ENCODE measurements around the gene PVR. TPM values are rescaled to one million over a fixed set of nuclear protein-coding genes. Genes with fewer than 3 reads are reported as not detected.
"Not testable (repeated sequence)": the region's sequence is repeated elsewhere in the genome, so short reads cannot be mapped to it uniquely, and the experiment has no call there.

PVR gene
- polyA plus RNA-seq, 1 donor, result 24.6 TPM

DNA sequence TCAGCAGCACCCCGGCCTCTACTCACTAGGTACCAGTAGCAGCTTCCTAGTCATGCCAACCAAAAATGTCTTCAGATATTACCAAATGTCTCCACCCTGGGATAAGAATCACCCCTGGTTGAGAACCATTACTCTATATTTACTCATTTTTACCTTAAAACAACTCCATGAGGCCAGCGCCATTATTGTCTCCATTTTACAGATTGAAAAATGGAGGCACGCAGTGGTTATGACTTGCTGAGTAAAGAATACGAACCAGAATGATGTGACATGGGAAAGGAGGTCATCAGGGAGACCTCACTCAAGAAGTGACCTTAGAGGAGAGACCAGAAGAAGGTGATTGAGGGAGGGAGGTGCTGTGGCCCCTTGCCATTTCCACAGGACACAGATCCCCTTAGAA, 29.8 kb downstream of the PVR start:
- DNase-seq, result no peak

DNA sequence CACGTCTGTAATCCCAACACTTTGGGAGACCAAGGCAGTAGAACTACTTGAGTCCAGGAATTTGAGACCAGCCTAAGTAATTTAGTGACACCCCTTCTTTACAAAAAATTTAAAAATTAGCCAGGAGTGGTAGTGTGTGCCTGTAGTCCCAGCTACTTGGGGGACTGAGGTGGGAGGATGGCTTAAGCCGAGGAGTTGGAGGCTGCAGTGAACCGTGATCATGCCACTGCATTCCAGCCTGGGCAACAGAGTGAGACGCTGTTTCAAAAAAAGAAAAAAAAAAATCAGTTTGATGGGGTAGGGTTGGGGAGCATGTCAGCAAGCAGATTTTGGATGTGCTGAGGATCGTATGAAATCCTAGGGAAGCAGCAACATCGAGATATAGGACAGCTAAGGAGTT, 31.8 kb downstream of the PVR start:
- no peak for DNase-seq

DNA sequence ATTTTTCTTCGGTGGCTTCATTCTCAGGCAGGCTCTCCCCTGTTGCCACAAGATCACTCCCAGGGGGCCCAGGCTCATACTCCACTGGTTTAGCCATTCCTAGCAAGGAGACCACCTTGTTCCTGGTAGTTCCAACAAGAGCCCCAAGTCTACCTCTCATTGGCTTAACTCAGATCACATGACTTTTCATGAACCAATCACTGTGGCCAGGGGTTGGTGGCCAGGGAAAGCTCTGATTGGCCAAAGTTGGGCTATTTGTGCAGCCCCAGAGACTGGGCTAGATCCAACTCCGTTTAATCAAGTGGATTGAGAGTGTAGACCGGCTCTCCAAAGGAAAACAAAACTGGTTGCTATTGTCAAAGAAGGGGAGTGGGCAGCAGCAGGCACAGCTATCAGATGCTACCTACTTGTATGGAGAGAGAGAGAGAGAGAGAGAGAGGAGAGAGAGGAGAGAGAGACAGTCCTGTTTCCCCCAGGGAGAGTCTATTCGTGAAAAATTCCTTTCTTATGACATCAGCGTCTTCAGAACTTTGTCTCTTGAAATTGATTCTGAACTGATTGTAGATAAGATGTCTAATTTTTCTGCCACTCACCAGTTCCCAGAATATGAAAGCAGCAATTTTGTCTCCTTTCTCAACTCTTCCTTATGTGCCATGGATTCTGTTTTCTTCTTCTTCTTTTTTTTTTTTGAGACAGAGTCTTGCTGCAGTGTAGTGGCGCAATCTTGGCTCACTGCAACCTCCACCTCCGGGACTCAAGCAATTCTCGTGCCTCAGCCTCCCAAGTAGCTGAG, 33.5 kb downstream of the PVR start:
- no peak for DNase-seq

DNA sequence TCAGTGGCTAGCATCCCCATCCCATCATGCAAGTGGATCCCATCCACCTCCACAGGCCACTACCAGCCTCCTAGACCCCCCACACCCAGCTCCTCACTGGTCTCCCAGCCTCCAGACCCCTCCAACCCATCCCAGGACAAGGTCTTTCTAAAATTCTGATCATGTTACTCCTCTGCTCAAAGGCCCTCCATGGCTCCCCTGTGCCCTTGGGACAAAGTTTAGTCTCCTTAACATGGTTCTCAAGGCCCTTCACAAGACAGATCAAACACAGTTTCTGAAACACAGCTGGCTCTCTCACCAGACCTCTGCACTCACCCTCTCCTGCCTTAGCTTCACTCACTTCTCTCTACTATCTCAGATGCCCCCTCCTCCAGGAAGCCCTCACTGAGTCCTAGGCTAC, 36.8 kb downstream of the PVR start:
- DNase-seq, result no peak

DNA sequence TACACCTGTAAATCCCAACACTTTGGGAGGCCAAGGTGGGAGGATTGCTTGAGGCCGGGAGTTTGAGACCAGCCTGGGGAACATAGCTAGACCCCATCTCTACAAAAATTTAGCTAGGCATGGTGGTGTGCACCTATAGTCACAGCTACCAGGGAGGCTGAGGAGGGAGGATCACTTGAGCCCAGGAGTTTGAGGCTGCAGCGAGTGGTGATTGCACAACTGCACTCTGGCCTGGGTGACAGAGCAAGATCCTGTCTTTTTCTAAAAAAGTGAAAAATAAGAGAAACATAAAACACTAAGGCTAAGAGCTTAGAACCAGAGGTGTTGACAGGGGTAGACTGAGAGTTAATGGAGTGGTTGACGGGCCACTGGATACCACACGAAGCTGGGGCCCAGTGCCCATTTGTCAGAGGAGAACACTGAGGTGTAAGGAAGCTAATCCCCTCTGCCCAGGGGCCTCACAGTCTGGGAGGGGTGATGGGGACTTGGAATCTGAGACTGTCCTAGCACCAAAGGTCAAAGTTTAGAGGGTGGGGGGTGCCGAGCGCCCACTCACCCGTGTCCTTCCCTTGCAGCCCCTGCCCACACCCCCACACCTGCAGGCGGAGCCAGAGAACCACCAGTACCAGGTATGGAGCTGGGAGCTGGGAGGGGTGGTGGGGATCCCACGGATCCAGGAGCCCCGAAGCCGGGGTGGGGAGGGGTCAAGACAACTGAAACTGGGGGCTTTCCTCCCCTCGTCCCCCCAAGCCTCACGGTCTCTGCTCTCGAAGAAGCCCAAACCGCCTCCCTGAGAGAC, 38.5 kb downstream of the PVR start:
- no peak for DNase-seq

DNA sequence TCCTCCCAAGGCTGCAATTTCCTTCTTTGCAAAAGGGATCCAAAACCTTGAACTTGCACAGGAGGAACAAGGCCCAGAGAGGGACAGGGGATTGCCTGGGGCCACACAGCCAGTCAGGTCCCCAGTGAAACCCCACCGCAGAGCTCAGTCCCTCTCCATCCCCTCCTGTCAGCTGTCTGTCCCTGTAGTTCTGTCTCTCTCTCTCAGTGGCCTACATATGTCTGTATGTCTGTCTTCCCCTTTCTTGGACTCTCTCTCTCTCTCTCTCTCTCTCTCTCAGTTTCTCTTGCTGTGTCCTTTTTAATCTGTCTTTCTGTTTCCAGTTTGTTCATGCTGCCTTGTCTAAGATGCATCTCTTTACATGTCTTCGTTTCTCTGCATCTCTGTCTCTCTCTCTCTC, 39.1 kb downstream of the PVR start:
- DNase-seq, result no peak

DNA sequence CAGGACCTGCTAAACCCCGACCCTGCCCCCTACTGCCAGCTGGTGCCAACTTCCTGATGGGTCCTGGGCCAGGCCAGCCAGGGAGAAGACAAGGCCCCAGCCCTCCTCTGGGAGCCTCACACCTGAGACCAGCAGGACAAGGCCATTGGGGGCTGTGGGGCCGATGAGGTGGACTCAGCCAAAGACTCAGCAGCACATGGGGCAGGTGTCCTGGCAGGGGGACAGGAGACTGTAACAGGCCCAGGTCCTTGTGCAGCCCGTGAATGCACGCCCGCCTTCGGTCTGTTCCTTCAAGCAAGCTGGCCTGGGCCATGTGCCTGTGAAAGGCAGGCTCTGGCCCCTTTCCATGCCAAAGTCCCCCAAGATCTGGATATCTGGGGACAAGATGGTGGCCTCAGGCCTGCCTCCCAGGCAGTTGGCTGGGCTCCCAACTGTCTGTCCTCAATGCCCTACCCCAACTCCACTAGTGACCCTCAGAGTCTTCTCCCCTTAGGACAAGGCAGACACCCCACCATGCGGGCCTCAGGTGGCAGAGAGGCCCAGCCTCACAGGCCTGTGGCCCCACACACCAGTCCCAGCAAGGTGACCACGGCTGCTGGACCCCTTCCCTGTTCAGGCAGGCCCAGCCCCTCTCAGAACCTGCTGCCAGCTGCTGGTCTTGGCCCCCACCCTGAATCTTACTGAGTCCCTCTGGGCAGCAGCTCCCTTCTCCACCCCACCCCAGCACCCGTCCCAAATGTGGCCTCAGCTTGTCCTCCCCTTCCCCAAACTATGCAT, 39.9 kb downstream of the PVR start:
- no peak for DNase-seq

DNA sequence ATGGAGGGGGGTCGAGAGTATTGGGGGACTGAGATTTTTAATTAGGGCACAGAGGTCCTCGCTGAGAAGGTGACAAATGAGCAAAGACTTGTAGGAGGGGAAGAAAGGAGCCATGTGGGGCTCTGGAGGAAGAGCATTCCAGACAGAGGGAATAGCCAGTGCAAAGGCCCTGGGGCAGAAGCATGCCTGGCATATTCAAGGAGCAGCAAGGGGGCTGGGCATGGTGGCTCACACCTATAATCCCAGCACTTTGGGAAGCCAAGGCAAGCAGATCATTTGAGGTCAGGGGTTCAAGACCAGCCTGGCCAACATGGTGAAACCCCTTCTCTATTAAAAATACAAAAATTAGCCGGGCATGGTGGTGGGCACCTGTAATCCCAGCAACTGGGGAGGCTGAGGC, 40.7 kb downstream of the PVR start:
- DNase-seq, result not testable (repeated sequence)

DNA sequence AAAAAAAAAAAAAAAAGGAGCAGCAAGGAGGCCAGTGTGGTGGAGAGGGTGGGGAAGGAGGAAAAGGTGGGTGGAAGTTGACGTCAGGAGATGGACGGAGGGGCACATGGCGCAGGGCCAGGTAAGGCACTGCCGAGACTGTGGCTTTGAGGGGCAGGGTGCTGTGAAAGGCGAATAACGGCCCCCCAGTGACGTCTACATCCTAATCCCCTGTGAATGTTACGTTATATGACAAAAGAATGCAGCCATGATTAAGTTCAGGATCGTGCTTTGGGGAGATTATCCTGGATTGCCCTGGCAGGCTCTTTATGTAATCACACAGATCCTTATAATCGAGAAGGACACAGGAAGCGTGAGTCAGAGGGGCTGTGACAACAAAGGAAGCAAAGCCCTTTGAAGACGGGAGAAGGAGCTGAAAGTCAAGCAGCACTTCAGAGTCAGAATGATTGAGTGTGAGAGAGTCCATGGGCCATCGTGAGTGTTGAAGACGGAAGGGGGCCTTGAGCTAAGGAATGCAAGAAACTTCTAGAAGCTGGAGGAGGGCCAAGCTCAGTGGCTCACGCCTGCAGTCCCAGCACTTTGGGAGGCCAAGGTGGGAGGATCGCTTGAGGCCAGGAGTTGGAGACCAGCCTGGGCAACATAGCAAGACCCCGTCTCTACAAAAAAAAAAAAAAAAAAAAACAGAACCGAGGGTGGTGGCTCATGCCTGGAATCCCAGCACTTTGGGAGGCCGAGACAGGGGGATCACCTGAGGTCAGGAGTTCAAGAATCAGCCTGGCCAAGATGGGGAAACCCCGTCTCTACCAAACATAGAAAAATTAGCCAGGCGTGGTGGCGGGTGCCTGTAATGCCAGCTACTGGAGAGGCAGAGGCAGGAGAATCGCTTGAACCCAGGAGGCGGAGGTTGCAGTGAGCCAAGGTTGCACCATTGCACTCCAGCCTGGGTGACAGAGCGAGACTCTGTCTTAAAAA, 41.5 kb downstream of the PVR start:
- no peak for DNase-seq

DNA sequence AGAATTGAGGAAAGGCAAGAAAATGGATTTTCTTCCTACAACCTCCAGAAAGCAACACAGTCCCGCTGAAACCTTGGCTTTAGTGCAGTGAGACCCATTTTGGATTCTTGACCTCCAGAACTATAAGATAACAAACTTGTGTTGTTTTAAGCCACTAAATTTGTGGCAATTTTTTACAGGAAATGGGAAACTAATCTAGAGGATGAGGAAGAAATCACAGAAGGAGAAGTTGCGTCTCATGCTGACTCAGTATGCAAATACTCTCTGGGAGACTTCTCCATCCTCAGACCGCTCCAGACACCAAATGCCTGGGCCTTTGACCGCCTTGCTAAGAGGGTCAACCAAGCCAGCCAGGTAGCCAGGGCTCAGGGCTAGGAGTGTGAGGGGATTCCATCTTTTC, 42.2 kb downstream of the PVR start:
- no peak for DNase-seq

DNA sequence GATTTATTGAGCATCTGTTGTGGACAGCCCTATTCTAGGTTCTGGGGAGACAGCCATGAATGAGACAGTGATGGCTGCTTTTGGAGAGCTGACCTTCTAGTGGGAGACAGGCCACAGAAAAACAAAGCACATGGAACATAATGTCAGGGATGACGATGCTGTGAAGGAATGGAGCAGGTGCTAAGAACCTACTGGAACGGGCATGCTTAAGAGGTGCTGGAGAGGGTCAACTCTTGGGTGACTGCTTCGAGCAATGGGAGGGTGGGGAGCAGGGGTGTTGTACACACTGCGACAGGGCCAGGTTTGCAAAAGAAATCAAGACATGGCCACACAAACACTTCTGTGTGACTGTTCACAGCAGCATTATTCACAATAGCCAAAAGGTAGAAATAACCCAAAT, 43.2 kb downstream of the PVR start:
- DNase-seq, result no peak

DNA sequence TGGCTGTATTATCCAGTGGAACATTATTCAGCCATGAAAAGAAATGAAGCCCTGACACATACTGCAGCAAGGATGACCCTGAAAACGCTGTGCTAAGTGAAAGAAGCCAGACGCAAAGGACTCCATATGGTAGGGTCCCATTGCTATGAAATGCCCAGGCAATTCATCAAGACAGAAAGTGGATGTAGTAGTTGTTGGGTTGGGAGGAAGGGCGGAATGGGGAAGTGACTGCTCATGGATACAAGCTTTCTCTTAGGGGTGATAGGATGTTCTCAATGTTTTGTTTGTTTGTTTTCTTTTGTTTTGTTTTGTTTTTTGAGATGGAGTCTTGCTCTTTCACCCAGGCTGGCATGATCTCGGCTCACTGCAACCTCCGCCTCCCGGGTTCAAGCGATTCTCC, 44.2 kb downstream of the PVR start:
- DNase-seq, result no peak

DNA sequence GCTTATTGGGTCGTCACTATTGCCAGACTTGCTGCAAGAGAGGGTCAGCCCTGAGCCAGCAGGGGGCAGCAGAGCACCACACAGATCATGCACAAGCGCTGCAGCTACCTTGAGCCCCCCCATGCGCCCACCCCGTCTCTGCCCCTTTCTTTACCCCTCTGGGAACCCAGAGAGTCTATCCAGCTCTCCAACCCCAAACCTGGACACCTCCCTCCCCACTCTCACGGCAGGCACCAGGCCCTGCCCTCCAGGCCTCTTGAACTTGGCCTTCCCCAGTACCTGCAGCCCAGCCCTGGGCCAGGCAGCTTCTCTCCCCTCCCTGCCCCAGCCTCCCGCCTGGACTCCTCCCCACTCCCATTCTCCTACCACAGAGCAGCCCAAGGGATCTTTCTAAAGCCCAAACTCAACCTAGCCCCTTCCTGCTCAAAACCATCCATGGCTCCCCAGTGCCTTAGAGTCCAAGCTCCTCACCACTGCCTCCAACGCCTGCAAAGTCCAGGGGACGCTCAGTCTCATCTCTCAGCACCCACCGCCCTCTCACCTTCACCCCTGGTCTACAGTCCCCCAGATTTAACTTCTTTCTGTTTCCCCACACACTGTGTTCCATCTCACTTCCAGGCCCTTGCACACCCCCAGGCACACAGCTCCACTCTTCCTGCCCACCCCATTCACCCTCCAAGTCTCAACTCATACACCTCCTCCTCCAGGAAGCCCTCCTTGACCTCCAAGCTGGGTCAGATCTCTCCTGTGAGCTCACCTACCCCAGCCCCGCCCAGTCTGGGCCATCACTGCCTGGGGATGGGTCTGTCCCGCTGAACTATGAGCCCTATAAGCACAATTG, 45.8 kb downstream of the PVR start:
- peak; percentile 70 for DNase-seq

DNA sequence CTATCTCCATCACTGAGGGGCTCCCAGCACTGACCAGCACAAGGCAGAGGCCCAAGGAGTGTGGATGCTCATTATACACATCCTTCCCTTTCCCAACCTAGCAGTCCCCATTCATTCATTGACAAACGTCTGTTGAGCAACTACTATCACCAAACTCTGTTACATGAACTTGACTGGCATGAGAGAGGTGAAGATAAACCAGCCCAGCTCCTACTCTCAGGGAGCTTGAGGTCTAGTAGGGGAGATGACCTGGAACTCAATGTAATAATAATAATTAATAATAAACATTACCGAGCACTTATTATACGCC, 46.4 kb downstream of the PVR start:
- no peak for DNase-seq

DNA sequence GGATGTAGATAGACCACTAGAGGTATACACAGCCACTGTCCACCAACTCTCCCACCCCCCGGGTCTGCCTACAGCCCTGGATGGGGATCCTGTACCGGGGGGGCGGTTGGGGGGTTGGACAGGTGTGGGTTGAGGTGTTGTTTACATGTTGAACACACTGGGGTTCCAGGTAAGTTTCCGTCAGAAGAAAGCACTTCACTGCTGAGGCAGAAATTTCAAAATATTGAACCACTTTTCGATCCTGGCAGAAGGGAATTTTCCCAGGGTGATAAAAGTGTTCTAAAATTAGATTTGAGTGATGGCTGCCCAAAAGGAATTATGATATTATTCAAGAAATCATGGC, 48.6 kb downstream of the PVR start:
- DNase-seq, result no peak

DNA sequence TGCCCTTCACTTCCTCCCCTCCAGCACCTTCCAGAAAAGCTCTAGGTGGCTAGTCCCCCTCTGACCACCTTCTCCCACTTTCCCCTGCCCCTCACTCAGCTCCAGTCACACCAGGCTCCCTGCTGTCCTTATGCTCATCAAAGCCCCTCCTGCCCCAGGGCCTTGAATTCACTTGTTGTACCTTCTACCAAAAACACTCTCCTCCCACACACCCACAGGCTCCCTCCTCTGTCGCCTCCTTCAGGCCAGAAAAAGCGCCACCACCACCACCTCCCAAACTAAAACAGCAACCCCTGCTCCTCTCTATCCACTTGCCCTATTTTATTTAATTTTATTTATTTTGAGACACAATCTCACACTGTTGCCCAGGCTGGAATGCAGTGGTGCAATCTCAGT, 50.5 kb downstream of the PVR start:
- DNase-seq, result no peak

DNA sequence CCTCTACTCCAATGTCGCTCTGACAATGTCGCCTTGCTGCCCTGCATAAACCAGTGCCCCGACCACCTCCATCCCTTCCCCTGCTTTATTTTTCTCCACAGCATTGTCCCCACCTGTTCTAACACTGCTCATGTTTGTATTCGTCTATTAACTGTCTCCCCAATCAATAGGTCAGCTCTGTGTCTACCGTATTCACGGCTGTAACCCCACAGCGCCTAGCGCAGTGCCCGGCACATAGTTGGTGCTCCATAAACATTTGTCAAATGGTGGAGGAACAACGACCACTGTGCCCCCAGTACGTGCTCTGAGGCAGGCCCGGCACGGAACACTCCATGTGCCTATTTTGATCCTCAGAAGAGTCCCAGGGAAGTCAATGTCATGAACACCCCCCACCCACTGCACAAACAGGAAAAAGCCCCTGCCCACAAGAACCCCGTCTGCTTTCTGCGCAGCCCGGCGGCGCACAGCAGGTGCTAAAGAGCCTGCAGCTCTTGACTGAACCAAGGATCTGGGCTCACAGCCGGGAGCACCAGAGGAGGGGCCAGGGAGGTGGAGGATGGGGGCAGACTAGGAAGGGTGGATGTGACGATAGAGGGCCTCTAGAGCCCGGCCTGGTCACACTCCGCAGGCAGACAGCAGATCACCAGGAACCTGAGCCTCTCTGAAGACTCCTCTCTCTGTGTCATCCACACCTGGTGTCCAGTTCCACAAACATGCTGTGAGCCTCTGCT, 53.4 kb downstream of the PVR start:
- DNase-seq, result no peak

DNA sequence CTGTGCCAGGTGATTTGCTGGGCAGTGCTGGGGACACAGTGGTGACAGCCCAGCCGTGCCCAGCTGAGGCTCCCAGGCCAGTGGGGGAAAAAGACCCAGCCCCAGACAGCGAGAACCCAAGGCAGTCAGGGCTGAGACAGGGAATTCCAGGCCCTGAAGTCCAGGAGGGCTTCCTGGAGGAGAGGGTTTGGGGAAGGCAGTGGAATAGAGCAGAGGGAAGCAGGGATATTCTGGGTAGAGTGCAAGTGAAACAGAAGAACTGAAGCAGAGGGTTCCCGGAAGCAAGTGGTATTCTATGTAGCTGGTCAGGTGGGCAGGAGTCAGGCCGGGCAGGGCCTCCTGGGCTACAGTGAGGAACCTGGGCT, 53.9 kb downstream of the PVR start:
- no peak for DNase-seq

DNA sequence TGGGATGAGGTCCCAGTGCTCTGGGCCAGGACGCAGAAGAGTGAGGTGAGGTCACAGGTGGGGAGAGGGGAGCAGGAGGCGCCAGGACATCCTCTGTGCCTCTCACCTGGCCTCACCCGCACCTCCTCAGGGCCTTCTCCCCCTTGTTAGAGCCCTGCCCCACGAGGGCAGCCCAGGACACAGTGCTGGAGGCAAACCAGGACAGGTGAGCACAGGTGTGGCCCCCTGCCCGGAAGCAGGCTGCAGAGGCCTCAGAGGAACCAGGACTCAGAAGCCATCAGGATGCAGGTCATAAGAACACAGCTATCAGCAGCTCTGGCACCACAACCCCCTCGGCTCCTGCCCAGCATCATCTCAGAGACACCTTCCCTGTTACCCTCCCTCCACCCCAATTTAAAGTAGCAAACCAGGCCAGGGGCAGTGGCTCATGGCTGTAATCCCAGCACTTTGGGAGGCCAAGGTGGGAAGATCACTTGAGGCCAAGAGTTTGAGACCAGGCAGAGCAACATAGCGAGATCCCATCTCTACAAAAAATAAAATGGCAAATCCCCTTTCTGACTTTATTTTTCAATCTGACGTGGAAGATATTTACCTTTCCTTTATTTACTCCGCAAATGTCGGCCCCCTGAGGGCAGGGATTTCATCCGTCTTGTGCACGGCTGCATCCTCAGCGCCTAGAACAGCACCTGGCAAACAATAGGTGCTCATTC, 54.9 kb downstream of the PVR start, which contains the start of gene CEACAM16:
TSS of gene CEACAM16 (plus strand) at position 660 of the 710 bp plus-strand sequence. CDS start 2,306 bp downstream, outside the sequence.
- DNase-seq, result no peak

DNA sequence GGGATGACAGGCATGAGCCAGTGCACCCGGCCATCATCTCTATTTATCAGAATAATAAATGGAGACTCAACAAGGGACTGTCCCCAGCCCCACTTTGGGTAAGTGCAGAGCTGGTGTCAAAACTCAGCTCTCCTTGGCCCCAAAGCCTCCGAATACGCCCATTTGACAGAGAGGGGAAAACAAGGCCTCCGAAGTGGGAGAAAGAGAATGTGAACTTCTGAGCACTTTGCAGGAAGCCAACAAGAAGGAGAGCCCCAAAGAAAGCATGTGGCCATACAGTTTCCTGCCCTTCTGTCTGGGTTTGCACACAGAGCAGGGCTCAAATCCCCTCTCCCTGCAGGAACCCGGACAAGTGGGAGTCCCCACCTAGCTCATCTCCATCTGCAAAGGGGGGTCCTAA, 56.8 kb downstream of the PVR start:
- no peak for DNase-seq

Data from hindlimb muscle (tissue), 1 donor.